Stimulated activated CD4-positive, alpha-beta T cell treated with anti-CD3 and anti-CD28 coated beads, Interleukin-1b, Interleukin-23, amount 100 ng/mL, for 1 hour (primary cell): Measurements from ENCODE around the gene BMPER.

Experiments used
- DNase-seq, 2 donors: peaks; one replicate each; pipeline ENCODE4 v3.0.0-alpha.2; 2020; ENCODE audit warnings: low read depth in 2 of 2

Gene BMPER

DNA sequence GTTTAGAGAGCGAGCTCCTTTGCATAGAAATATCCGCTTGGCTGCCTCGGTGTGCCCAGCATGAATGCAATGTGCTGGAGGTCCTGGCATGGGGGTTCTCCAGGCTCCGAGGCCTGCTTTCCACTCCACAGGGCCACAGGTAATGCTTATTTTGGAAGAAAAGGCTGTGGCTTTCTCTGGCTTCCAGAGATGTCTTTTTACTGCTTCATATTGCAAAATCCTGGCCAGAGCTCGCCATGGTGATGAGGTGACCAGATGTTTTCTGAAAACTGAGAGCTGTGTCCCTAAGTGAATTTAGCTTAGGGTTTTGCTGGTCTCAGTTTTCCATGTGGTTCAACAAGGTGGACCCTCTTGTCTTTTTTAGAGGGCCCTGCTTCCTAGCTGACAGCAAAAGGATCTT is 65.2 kb downstream of the BMPER start:
- no peak for DNase-seq

DNA sequence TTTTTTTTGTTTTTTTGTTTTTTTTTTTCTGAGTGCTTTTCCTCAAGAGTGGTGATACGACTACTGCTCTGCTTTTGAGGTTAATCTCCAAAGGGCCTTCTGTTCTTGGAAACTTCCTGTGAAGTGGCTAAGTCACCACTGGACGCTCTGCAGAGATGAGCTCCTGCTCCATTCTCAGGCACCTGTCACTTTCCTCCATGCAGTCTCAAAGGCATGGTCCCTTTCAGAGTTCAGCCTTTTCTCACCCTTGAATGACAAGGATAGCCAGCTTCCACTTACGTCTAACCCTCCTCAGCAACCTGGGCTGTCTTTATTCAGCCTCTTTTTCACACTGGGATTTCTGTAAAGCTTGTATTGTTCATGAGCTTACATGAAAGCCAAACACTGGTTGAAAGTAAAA is 65.8 kb downstream of the BMPER start:
- DNase-seq: no peak

GRCh38 chr7:33973231-33974015 is 68.1 kb downstream of the BMPER start:
- DNase-seq: no peak

GRCh38 chr7:33979300-33979806 is 74.0 kb downstream of the BMPER start:
- DNase-seq: no peak

DNA sequence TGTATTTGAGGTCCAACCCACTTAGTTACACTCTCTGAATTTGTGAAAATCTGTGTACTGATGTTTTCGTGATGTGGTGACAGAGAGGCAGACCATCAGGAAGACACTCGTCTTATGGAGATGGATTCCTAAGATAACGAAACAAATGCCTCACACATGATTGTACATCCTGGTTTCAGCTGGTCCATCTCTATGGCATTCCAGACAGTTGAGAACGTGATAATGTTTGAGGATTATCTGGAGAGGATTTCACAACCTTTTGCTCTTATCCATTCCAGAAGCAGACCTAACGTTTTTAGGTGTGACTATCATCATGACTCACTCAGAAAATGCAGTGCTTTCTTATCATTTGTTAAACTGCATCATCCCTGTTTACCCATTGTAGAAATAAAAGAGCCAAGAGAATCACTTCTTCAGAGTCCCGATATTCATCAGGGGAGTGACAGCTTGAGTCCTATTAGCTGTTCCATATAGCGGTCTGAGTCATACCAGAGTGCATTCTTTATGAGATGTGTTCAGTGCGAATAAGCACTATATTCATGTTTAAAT is 74.5 kb downstream of the BMPER start:
- DNase-seq: no peak

- no peak for DNase-seq
Measured at GRCh38 chr7:33981226-33981625, 75.9 kb downstream of the BMPER start.

- DNase-seq: no peak
Measured at GRCh38 chr7:33981671-33982424, 76.5 kb downstream of the BMPER start.

- DNase-seq: no peak
Measured at GRCh38 chr7:33982425-33982786, 77.1 kb downstream of the BMPER start.

- DNase-seq: no peak
Measured at GRCh38 chr7:33986451-33986850, 81.1 kb downstream of the BMPER start.

- no peak for DNase-seq
Measured at GRCh38 chr7:33986951-33987947, 81.9 kb downstream of the BMPER start.

GRCh38 chr7:33996899-33997298 is 91.6 kb downstream of the BMPER start:
- DNase-seq: no peak

DNA sequence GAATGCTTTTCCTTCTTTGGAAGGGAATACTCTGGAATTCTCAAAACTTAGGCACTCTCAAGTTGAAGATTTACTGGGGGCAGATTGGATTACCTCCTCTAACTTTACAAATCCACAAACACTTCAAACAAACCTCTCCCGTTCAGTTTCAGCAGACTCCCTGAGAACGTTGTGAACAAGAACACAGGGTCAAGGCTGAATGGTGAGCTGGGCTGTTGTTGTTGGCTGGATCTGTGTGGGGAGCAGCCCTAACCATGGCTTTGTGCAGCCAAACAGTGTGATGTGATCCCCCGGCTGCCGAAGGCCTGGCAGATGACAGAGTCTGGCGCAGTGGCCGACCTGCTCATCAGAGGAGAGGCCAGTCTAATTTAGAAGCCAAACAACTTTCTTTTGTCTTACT is 93.1 kb downstream of the BMPER start:
- no peak for DNase-seq

GRCh38 chr7:34011017-34011695 is 105.8 kb downstream of the BMPER start:
- DNase-seq: no peak

DNA sequence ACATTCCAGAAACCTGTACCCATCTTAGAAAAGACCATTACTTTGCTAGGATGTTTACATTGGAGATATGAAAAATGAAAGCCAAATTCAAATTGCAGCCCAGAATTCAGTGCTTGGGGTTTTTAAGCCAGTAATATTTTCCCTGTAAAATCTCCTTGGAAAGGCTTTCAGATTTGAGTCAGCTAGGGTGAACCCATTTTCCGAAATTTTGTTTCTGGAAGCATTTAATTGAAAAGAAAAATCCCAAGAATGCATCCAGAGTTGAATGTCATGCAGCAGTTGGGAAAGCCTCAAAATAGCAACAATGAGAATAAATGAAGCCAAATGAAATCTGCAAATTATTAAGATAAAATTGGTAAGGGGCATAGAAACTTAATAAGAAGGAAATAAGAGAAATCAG is 106.4 kb downstream of the BMPER start:
- DNase-seq: no peak

GRCh38 chr7:34013421-34013820 is 108.1 kb downstream of the BMPER start:
- DNase-seq: no peak

DNA sequence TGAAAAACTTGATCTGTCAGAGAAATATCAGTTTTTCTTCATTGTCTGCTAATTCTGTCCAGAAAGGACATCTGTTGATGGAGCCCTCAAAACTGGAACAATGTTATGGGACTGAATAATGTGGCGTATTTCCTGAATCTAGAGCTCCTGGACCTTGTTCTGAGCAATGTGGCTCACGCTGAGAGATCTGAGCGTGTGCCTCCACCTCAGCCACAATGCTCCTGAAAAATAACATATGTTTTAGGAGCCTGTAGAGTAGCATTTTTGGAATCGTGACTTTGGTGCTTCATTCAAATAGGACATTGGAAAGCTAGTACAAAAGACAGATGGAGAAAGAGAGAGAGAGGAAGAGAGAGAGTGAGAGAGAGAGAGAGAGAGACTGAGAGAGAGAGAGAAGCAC is 110.3 kb downstream of the BMPER start:
- DNase-seq: no peak

DNA sequence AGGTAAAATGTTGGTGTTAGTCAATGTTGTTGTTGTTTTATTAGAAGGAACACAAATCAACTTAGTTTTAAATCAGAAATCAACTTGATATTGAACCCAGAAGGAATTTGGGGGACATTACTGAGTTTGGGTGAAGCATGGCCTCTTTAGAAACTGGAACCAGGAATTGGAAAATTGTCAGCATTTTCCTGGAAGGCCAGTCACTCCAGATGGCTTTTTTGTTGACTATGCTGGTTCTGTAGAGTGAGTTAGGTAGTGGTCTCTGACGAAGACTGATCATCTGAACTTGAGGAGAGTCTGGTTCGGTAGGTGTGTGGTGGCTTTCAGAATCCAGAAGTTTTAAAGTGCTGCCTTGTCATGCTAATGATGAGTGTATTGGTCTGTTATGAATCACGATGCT is 111.5 kb downstream of the BMPER start:
- no peak for DNase-seq

- no peak for DNase-seq
Measured at GRCh38 chr7:34019301-34019790, 114.0 kb downstream of the BMPER start.

DNA sequence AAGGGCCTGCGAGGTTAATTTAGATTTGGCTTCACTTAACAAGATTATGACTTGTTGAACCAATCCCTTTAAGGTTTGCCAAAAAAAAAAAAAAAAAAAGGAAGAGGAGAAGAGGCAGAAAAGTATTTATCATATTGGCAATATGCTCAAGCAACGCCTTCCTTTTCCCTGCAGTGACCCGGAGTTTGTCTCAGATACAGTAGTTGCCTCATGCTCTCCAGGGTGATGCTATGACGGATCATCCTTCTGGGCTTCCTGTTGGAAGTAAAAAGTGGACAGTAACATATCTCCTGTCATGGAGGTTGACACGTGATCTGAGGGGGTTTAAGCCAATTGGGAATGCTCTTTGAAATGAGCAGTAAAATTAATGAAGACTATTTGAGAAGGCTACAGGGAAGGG is 117.3 kb downstream of the BMPER start:
- DNase-seq: no peak

DNA sequence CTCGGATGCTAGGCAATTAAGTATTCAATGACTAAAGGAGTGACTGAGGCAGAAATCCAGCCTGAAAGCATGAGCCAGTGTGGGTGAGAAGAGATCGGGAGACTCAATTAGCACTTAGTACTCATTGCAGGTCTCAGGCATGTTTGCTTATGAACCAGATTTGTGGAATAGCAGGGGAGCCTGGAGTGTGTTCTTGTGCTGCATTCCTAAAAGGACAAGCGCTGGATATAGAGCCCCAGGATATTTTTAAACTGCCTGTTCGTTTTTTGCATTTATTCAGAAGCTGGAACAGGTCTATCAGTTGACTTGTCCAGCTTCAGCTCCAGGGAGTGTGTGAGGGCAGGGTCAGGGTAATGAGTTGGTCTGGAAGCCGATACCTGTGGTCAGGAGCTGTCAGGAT is 120.3 kb downstream of the BMPER start:
- DNase-seq: no peak
